Measurements from ENCODE around the gene BRPF3.

GRCh38 chr6:36273067-36273466 lies 76.5 kb downstream of the BRPF3 start:
- TF ChIP-seq POLR2A (IDR thresholded peaks at IDR 0.05; ENCODE audit: low read depth) (no peak), POLR2AphosphoS5 (IDR thresholded peaks at IDR 0.05) (no peak)
